WTC11 (cell line): ENCODE results near the gene MRPS6.

Source experiments
- ATF1 ChIP-seq: sonication (generic); formaldehyde crosslinking; IDR thresholded peaks from 2 replicates; pipeline ENCODE4 v1.8.1; 2023; ENCODE audit warnings: mild to moderate bottlenecking, moderate library complexity, missing genetic modification reagents
- CTCF ChIP-seq: fragments of 200-600 bp; IDR thresholded peaks from 2 replicates; pipeline ENCODE4 v1.8.0; 2022; ENCODE audit warnings: antibody characterized with exemption
- NFYB ChIP-seq: sonication (generic); formaldehyde crosslinking; conservative IDR thresholded peaks from 2 replicates; pipeline ENCODE4 v1.8.0; 2022; ENCODE audit warnings: low read depth, missing genetic modification reagents
- SMAD3 ChIP-seq: sonication (generic); formaldehyde crosslinking; IDR thresholded peaks from 2 replicates; pipeline ENCODE4 v1.8.0; 2022; ENCODE audit warnings: missing genetic modification reagents, mild to moderate bottlenecking, borderline replicate concordance
- ZBTB21 ChIP-seq: sonication (generic); formaldehyde crosslinking; IDR thresholded peaks from 2 replicates; pipeline ENCODE4 v1.8.1; 2023; ENCODE audit warnings: mild to moderate bottlenecking, missing genetic modification reagents, borderline replicate concordance
- TF ChIP-seq, protein P1 (sequence below): sonication (generic); formaldehyde crosslinking; IDR thresholded peaks from 2 replicates; pipeline ENCODE4 v1.8.0; 2022; ENCODE audit warnings: mild to moderate bottlenecking, missing genetic modification reagents
- TF ChIP-seq, protein P2 (sequence below): sonication (generic); formaldehyde crosslinking; IDR thresholded peaks from 2 replicates; pipeline ENCODE4 v1.8.1; 2023; ENCODE audit warnings: mild to moderate bottlenecking, moderate library complexity, missing genetic modification reagents

DNA sequence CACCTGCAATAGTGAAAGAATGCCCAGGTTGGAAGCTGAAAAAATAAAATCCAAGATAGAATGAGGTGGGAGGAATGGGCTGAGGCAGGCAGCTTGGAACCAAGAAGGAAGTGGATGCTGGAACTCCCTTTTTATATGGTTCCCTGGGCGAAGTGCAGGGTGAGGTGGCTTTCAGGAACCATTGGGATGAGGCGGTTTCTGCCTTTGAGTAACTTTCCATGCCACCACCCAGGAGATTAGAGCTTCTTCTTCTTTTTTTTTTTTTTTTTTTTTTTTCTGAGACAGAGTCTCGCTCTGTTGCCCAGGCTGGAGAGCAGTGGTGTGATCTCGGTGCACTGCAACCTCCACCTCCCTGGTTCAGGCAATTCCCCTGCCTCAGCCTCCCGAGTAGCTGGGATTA lies 17.8 kb upstream of the MRPS6 start:
- TF ChIP-seq, protein P1, sequence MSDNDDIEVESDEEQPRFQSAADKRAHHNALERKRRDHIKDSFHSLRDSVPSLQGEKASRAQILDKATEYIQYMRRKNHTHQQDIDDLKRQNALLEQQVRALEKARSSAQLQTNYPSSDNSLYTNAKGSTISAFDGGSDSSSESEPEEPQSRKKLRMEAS = no peak
- TF ChIP-seq ZBTB21 (no peak), CTCF (no peak), NFYB (no peak), SMAD3 (no peak), ATF1 (no peak)
- TF ChIP-seq, protein P2, sequence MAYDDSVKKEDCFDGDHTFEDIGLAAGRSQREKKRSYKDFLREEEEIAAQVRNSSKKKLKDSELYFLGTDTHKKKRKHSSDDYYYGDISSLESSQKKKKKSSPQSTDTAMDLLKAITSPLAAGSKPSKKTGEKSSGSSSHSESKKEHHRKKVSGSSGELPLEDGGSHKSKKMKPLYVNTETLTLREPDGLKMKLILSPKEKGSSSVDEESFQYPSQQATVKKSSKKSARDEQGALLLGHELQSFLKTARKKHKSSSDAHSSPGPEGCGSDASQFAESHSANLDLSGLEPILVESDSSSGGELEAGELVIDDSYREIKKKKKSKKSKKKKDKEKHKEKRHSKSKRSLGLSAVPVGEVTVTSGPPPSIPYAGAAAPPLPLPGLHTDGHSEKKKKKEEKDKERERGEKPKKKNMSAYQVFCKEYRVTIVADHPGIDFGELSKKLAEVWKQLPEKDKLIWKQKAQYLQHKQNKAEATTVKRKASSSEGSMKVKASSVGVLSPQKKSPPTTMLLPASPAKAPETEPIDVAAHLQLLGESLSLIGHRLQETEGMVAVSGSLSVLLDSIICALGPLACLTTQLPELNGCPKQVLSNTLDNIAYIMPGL (CRISPR knock-in tag) = no peak
